ENCODE data around the gene SATB1. TPM values are rescaled to one million over a fixed set of nuclear protein-coding genes. Genes with fewer than 3 reads are reported as not detected.

SATB1 gene
- total RNA-seq, 1 donor from 2014 or later = 4.2 TPM

- DNase-seq (ENCODE audit: low read depth in 2 of 2) = no peak
Observed at GRCh38 chr3:18431266-18431665, 6.1 kb upstream of the SATB1 start.

- no peak for DNase-seq (ENCODE audit: low read depth in 2 of 2)
Observed at GRCh38 chr3:18428991-18429745, 4.0 kb upstream of the SATB1 start.

- DNase-seq (ENCODE audit: low read depth in 2 of 2) = no peak
Observed at GRCh38 chr3:18428036-18428435, 2.9 kb upstream of the SATB1 start.

- no peak for DNase-seq (ENCODE audit: low read depth in 2 of 2)
Observed at GRCh38 chr3:18426597-18427193, 1.6 kb upstream of the SATB1 start.

GRCh38 chr3:18425641-18426257 lies 610 bp upstream of the SATB1 start:
- peak in 1 of 2 donors; percentile 3 for DNase-seq (ENCODE audit: low read depth in 2 of 2)

GRCh38 chr3:18424213-18424728 lies 868 bp downstream of the SATB1 start:
- peak in 1 of 2 donors; percentile 10 for DNase-seq (ENCODE audit: low read depth in 2 of 2)

- DNase-seq (ENCODE audit: low read depth in 2 of 2) = peak; percentile 59 to 62
Observed at GRCh38 chr3:18423401-18424212, 1.5 kb downstream of the SATB1 start.

- peak in 1 of 2 donors; percentile 2 for DNase-seq (ENCODE audit: low read depth in 2 of 2)
Observed at GRCh38 chr3:18422972-18423371, 2.2 kb downstream of the SATB1 start.

- DNase-seq (ENCODE audit: low read depth in 2 of 2) = no peak
Observed at GRCh38 chr3:18420555-18420954, 4.6 kb downstream of the SATB1 start.

- no peak for DNase-seq (ENCODE audit: low read depth in 2 of 2)
Observed at GRCh38 chr3:18419232-18419631, 5.9 kb downstream of the SATB1 start.

GRCh38 chr3:18417904-18418572 lies 7.1 kb downstream of the SATB1 start:
- DNase-seq (ENCODE audit: low read depth in 2 of 2) = no peak

- DNase-seq (ENCODE audit: low read depth in 2 of 2) = no peak
Observed at GRCh38 chr3:18416332-18416731, 8.8 kb downstream of the SATB1 start.

- no peak for DNase-seq (ENCODE audit: low read depth in 2 of 2)
Observed at GRCh38 chr3:18415839-18416238, 9.3 kb downstream of the SATB1 start.

- DNase-seq (ENCODE audit: low read depth in 2 of 2) = no peak
Observed at GRCh38 chr3:18415167-18415566, 10.0 kb downstream of the SATB1 start.

GRCh38 chr3:18412684-18413083 lies 12.5 kb downstream of the SATB1 start:
- no peak for DNase-seq (ENCODE audit: low read depth in 2 of 2)

GRCh38 chr3:18411541-18411940 lies 13.6 kb downstream of the SATB1 start:
- DNase-seq (ENCODE audit: low read depth in 2 of 2) = no peak

GRCh38 chr3:18410205-18410604 lies 14.9 kb downstream of the SATB1 start:
- no peak for DNase-seq (ENCODE audit: low read depth in 2 of 2)

GRCh38 chr3:18409266-18409665 lies 15.9 kb downstream of the SATB1 start:
- no peak for DNase-seq (ENCODE audit: low read depth in 2 of 2)

GRCh38 chr3:18405141-18405540 lies 20.0 kb downstream of the SATB1 start:
- DNase-seq (ENCODE audit: low read depth in 2 of 2) = no peak

- DNase-seq (ENCODE audit: low read depth in 2 of 2) = no peak
Observed at GRCh38 chr3:18403061-18403460, 22.1 kb downstream of the SATB1 start.

- no peak for DNase-seq (ENCODE audit: low read depth in 2 of 2)
Observed at GRCh38 chr3:18402239-18402799, 22.8 kb downstream of the SATB1 start.

Data from lung microvascular endothelial cell (primary cell).